Airway epithelial cell (primary cell): ENCODE data around the gene PTRH1. TPM values are rescaled to one million over a fixed set of nuclear protein-coding genes. Genes with fewer than 3 reads are reported as not detected.

Source experiments
- total RNA-seq: library from RNA; depleted of rRNA; stranded (reverse); fragments of >200 nt; gene quantifications from 2 replicates; pipeline ENCODE4 v1.2.3, GENCODE V29; 2015

Gene PTRH1, protein sequence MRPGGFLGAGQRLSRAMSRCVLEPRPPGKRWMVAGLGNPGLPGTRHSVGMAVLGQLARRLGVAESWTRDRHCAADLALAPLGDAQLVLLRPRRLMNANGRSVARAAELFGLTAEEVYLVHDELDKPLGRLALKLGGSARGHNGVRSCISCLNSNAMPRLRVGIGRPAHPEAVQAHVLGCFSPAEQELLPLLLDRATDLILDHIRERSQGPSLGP
- total RNA-seq: 41.0 and 44.5 TPM in 2 replicates

DNA sequence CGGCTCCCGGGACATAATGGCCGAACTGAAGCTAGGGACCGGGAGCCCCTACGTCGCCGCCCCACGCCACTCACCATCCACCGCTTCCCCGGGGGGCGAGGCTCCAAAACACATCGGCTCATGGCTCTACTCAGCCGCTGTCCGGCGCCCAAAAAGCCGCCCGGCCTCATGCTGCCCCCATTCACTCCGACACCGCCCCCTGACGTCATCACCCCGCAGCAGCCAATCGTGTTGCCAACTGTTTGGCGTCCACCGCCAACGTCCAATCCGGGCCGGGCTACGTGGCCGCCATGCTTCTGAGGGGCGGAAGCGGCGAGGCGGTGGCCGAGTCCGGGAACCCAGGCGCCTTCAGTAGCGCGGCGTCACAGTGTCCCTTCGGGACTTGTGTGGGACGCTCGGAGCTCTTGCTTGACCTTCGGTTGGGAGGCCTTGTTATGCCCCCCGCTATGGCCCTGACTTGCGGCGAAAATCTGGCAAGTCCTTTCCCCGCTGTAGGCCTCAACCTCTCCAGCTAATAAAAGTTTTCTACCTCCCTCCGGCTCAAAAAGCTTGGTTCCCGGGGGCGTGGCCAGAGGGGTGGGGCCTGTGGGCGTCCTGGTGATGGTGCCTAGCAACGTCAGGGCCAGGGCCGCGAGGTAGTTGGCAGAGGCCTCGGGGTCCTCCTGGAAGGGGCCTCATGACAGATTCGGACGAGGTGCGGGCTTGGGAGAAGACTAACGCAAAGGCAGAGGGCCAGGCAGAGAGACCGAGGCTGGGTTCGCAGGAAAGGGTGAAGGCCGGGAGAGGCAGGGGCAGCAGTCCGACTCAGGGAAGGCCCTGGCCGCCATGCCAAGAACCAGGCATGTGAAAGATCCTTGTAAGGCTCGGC, at the start of gene PTRH1, which contains the start of gene TTC16:
TSS of gene PTRH1 (minus strand) at position 194 of the 868 bp plus-strand sequence. CDS start at position 170, 24 bp downstream.
TSS of gene TTC16 (plus strand) at position 610 of the 868 bp plus-strand sequence. CDS start at position 677, 67 bp downstream.

DNA sequence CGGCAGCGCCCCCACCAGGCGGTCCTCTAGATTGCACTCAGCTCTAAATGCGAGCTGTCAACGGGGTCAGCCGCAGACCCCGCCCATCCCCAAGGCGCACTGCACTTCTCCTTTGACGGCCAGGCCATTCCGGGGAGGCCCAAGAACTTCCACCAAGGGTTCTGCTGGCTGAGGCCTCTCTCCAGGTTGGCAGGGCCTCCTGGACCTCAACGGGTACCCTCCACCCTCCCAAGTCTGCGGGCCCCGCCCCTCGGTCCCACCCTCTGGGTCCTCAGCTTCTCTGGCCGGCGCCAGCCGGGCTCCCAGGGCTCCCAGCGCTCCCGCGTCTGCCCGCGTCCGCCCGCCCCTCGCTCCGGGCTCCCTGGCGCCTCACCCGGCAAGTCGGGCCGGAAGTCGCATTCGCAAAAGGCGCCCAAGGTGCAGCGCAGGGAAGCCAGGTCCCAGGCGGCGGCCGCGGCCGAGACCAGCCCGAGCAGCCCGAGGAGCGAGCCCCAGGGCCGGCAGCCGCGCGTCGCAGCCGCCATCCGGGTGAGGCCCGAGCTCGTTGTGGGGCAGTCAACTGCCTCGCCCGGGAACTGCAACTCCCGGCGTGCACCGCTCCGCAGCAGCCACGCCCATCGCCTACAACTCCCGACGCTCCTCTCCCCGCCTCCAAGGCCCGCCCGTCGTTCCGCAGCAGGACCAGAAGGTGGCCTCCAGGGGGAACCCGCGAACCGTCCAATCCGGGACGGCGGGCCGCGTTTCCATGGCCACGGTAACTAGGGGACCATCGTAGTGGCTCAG, 19.5 kb upstream of the PTRH1 start, which contains the start of gene TOR2A:
TSS of gene TOR2A (minus strand) at position 548 of the 783 bp plus-strand sequence. CDS start at position 524, 24 bp downstream.

DNA sequence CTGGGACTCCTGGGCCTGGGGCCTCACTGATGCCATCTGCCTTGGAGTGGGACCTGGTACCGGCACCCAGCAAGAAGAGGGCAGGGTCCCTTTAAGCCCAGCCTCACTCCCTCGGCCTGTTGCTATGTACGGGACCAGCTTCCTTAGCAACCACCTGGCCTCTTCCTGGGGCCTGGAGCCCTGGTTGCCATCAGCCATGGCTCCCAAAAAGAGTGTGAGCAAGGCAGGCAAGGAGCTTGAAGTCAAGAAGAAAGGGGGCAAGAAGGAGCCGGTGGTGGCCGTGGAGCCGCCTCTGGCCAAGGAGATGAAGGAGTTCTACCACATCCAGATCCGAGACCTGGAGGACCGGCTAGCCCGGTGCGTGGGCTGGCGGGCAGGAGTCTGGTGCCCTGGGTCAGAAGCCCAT, 8.6 kb downstream of the PTRH1 start, which contains the start of gene CFAP157:
TSS of gene CFAP157 (plus strand) at position 153 of the 406 bp plus-strand sequence. CDS start at position 197, 44 bp downstream.

Other genes starting within 250 kb of the PTRH1 start
- gene STXBP1, start 103.4 kb downstream of the PTRH1 start, total RNA-seq: 14.8 and 30.6 TPM in 2 replicates
- gene CFAP157, start 8.7 kb downstream of the PTRH1 start, total RNA-seq: not detected in 2 replicates
- gene TTC16, start 416 bp upstream of the PTRH1 start, total RNA-seq: not detected in 2 replicates
- 13.6 and 17.7 TPM in 2 replicates for gene TOR2A, start 19.6 kb upstream of the PTRH1 start, total RNA-seq
- 0.21 TPM in 1 of 2 replicates, not detected in the other for gene SH2D3C, start 63.0 kb upstream of the PTRH1 start, total RNA-seq
- 16.2 and 26.1 TPM in 2 replicates for gene CDK9, start 70.4 kb upstream of the PTRH1 start, total RNA-seq
- gene FPGS, start 87.2 kb upstream of the PTRH1 start, total RNA-seq: 71.9 and 77.8 TPM in 2 replicates
- gene ENG, start 139.0 kb upstream of the PTRH1 start, total RNA-seq: 0.88 and 2.0 TPM in 2 replicates
- gene AK1, start 162.0 kb upstream of the PTRH1 start, total RNA-seq: 26.3 and 47.5 TPM in 2 replicates
- gene ST6GALNAC6, start 183.9 kb upstream of the PTRH1 start, total RNA-seq: 37.7 and 38.1 TPM in 2 replicates
- gene ST6GALNAC4, start 201.4 kb upstream of the PTRH1 start, total RNA-seq: 44.8 and 45.3 TPM in 2 replicates
- gene PIP5KL1, start 215.1 kb upstream of the PTRH1 start, total RNA-seq: 6.6 and 16.0 TPM in 2 replicates
- gene DPM2, start 222.2 kb upstream of the PTRH1 start, total RNA-seq: 23.0 and 30.4 TPM in 2 replicates